LNCaP clone FGC (cell line): ENCODE measurements around the gene KRTAP5-7.

Experiments used
- DNase-seq: peaks from one replicate; pipeline ENCODE4 v3.0.0-alpha.2; 2011; ENCODE audit warnings: low read depth
- H3K4me3 ChIP-seq: 2 replicates; pipeline ENCODE4 v1.5.1; 2011; ENCODE audit warnings: mild to moderate bottlenecking, low read depth, low read length, control low read depth
- CTCF ChIP-seq: IDR thresholded peaks from 2 replicates; pipeline ENCODE4 v1.5.1; 2012; ENCODE audit warnings: mild to moderate bottlenecking; ENCODE audit not compliant: control insufficient read depth, insufficient read depth; ENCODE audit errors: extremely low read depth

KRTAP5-7 gene

GRCh38 chr11:71504531-71504930 is 22.5 kb upstream of the KRTAP5-7 start:
- no peak for TF ChIP-seq CTCF
- DNase-seq, result no peak
- H3K4me3 ChIP-seq, result no peak overlapping the region

GRCh38 chr11:71505001-71505400 is 22.1 kb upstream of the KRTAP5-7 start:
- no peak overlapping the region for H3K4me3 ChIP-seq
- no peak for DNase-seq
- TF ChIP-seq CTCF, result no peak

- H3K4me3 ChIP-seq, result no peak overlapping the region
- DNase-seq, result no peak
- no peak for TF ChIP-seq CTCF
Observed at GRCh38 chr11:71505781-71506180, 21.3 kb upstream of the KRTAP5-7 start.

- no peak for TF ChIP-seq CTCF
- DNase-seq, result no peak
- no peak overlapping the region for H3K4me3 ChIP-seq
Observed at GRCh38 chr11:71507102-71507501, 20.0 kb upstream of the KRTAP5-7 start.

GRCh38 chr11:71518506-71519471 is 8.3 kb upstream of the KRTAP5-7 start:
- H3K4me3 ChIP-seq, result no peak overlapping the region
- no peak for DNase-seq
- TF ChIP-seq CTCF, result no peak

- no peak overlapping the region for H3K4me3 ChIP-seq
- no peak for TF ChIP-seq CTCF
Observed at GRCh38 chr11:71519546-71519945, 7.5 kb upstream of the KRTAP5-7 start.

GRCh38 chr11:71525188-71525937 is 1.7 kb upstream of the KRTAP5-7 start:
- DNase-seq, result no peak
- TF ChIP-seq CTCF, result no peak
- no peak overlapping the region for H3K4me3 ChIP-seq

More at GRCh38 chr11:71519546-71519945, 7.5 kb upstream of the KRTAP5-7 start:
- DNase-seq, result no peak
